Astrocyte of the spinal cord (primary cell): ENCODE measurements around the gene IQCC.
A peak's percentile ranks its signal among the peaks of the same experiment; 100 is the strongest.

Source experiments
- DNase-seq: peaks from one replicate; pipeline ENCODE4 v3.0.0; 2011; ENCODE audit warnings: low read depth, low spot score
- H3K4me3 ChIP-seq: 2 replicates; pipeline ENCODE4 v1.5.1; 2011; ENCODE audit warnings: low read depth, mild to moderate bottlenecking, low read length, moderate library complexity
- CTCF ChIP-seq: IDR thresholded peaks from 2 replicates; pipeline ENCODE4 v1.5.1; 2012; ENCODE audit warnings: low read depth, mild to moderate bottlenecking, low read length, inconsistent platforms
- in situ Hi-C: cut with HindIII; loops from 2 replicates; pipeline ENCODE4 v1.10.0; 2017; ENCODE audit warnings: low sequenced_read_pairs

The IQCC gene

DNA sequence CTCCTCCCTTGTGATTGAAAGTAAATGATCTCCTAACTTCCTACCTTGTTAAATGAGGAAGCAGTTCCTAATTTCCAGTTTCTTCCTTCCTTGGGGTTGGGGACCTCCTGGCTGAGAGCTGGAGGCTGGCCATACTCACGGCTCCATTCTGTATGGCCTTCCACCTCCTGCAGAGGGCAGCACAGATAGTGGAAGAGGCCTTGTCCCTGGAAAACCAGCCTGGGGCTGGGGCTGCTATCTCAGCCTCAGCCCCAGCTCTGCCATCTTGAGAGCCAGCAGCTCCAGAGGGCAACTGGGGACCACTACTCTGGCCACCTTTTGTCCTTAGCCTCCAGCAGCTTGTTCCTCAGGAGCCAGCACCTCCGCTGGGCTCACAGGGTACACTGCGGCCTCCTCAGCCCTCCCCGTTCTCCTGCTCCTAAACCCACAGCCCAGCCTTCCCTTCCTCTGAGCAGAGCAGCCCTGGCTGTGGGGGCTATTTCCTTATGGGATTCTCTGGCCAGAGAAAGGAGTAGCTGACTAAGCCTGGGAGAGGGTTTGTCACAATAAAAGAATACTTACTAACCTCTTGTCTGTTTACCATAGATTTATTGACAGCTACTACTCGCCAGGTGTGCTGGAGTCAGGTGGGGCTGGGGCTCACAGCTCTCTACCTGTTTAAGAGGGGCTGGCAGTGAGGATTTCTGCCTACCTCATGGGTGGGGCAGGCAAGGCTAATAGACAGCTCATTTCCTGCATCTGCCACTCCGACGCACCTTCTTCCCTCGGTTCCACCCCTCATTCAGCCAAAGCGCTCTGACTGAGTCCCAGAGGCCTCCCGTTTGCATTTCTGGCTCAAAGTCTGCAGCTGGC lies 10.4 kb downstream of the IQCC start:
- peak; percentile 91 for TF ChIP-seq CTCF
- in situ Hi-C loops: no loop called here
- H3K4me3 ChIP-seq: no peak overlapping the region
- DNase-seq: peak; percentile 56

GRCh38 chr1:32216566-32216965 lies 11.1 kb downstream of the IQCC start:
- no peak for TF ChIP-seq CTCF
- H3K4me3 ChIP-seq: no peak overlapping the region
- DNase-seq: no peak
- in situ Hi-C loops: no loop called here

- no peak for TF ChIP-seq CTCF
- in situ Hi-C loops: no loop called here
- H3K4me3 ChIP-seq: no peak overlapping the region
- no peak for DNase-seq
Observed at GRCh38 chr1:32219022-32219421, 13.6 kb downstream of the IQCC start.

GRCh38 chr1:32220746-32221580 lies 15.5 kb downstream of the IQCC start:
- in situ Hi-C loops: no loop called here
- H3K4me3 ChIP-seq: peak overlapping the region; percentile 97
- no peak for TF ChIP-seq CTCF
- DNase-seq: no peak

DNA sequence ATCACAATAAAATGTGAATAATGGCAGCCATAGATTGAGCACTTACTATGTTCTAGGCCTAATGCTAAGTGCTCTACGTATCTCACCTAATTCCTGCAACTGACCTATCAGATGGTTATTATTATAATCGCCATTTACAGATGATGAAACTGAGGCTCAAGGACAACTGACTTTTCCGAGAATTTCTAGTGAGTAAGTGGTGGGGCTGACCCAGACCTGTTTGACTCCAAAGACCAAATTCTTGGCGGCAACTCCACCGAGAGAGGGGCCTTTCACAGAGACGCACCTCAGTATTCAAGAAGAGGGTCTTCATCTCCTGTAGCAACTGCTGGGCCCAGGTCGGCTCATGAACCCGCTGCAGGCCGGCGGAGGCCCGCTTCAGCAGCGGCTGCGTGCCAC lies 16.1 kb downstream of the IQCC start:
- in situ Hi-C loops: no loop called here
- H3K4me3 ChIP-seq: peak overlapping the region; percentile 97
- no peak for DNase-seq
- TF ChIP-seq CTCF: no peak

DNA sequence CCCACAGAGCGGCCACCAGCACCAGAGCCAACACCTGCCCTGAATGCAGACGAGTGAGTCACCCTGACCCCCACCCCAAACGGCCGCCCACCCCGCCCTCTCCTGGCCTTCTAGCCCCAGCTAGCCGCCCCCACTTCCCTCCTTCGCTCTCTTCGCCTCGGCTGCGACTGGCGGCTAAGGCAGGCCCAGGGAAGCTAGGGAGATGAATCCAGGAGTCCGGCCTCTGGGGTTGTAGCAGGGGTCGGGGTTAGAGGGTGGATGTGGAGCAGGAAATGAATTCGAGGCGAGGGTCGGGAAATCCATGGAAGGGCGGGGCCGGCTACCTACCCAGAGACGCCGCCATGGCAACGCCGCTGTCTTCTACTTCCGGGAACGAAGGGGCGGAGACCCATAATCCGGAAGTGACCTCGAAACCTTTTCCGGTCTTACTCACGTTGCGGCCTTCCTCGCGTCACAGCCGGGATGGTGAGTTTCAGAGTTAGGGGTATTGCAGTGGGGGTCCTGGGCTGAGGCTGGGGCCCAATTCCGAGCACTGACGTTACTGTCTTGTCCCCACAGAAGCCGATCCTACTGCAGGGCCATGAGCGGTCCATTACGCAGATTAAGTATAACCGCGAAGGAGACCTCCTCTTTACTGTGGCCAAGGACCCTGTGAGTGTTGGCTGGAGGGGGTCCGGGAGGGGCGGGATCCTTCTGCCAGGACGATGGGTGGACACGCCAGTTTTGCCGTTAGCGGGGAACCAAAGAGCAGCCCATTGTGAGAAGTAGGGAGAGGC lies 16.7 kb downstream of the IQCC start, which contains the start of the genes EIF3I and TMEM234:
TSS of gene EIF3I (plus strand) at position 428 of the 776 bp plus-strand sequence. CDS start at position 463, 35 bp downstream.
TSS of gene TMEM234 (minus strand) at position 374 of the 776 bp plus-strand sequence. CDS start at position 343, 31 bp downstream.
- peak within 1 kb of the TSS; percentile 97 for H3K4me3 ChIP-seq
- peak; percentile 91 for DNase-seq
- no peak for TF ChIP-seq CTCF
- in situ Hi-C loops: no loop called here
